Measurements from ENCODE around the gene EHD4.

Gene EHD4

DNA sequence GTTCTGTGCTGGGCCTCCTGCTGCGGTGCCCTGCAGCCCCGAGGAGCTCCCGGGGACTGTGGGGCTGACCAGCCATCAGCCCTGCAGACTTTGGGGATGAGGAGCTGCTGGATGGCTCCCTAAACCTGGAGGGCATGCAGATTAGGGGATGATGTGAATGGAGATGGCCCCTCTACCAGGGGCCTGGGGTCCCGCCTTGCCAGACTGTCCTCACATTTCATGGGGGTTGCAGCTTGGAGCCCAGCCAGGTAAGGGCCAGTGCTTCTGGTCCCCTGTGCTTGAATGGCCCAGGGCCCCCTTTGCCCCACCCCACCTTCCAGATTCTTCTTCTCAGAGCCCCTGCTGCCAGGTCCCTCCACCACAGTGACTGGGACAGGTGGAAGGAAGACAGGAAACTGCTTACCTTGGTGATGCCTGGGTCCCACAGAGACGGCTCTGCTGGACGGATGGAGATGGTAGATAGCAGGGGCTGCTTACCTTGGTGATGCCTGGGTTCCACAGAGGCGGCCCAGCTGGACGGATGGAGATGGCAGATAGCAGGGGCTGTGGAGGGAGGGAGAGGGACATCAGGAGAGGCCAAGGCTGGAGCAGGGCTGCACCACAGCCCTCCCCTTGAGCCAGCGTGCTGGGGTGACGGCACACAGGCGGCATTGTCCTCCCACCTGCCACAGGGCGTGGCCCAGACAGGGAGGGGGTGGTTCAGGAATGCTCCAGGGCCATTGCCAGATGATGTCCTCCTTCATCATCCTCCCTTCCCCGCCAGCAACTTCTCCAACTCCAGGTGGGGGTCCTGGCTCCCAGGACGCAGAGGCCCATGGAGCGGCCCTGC, 78.7 kb downstream of the EHD4 start, which contains the start of gene SPTBN5:
Gene SPTBN5 (minus strand): TSS at position 632 of the 829 bp plus-strand sequence. CDS start 556 bp downstream, at position 76.
- H3K27me3 ChIP-seq (replicated peaks; ENCODE audit: insufficient read depth, low read length), result no peaks in the 10 kb centered on the region
- no peaks in the 10 kb centered on the region for H3K79me2 ChIP-seq (ENCODE audit: low read length)
- H4K20me1 ChIP-seq (ENCODE audit: insufficient read depth, low read length), result no peaks in the 10 kb centered on the region
- TF ChIP-seq EZH2phosphoT487 (IDR thresholded peaks at IDR 0.05; ENCODE audit: low read length), result no peak
- TF ChIP-seq EZH2 (optimal IDR thresholded peaks at IDR 0.05; ENCODE audit: low read depth, low read length), result no peak
- TF ChIP-seq, protein P1, sequence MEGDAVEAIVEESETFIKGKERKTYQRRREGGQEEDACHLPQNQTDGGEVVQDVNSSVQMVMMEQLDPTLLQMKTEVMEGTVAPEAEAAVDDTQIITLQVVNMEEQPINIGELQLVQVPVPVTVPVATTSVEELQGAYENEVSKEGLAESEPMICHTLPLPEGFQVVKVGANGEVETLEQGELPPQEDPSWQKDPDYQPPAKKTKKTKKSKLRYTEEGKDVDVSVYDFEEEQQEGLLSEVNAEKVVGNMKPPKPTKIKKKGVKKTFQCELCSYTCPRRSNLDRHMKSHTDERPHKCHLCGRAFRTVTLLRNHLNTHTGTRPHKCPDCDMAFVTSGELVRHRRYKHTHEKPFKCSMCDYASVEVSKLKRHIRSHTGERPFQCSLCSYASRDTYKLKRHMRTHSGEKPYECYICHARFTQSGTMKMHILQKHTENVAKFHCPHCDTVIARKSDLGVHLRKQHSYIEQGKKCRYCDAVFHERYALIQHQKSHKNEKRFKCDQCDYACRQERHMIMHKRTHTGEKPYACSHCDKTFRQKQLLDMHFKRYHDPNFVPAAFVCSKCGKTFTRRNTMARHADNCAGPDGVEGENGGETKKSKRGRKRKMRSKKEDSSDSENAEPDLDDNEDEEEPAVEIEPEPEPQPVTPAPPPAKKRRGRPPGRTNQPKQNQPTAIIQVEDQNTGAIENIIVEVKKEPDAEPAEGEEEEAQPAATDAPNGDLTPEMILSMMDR (IDR thresholded peaks at IDR 0.05; ENCODE audit: low read length), result no peak
- no peaks in the 10 kb centered on the region for H3F3A ChIP-seq (ENCODE audit: insufficient read depth, low read length)
- no peak within 1 kb of the TSS for H3K9ac ChIP-seq (ENCODE audit: low read length)
- no peak for DNase-seq
- no peak within 1 kb of the TSS for H3K27ac ChIP-seq (ENCODE audit: low read length)
- no peaks in the 10 kb centered on the region for H3K36me3 ChIP-seq (replicated peaks; ENCODE audit: insufficient read depth, low read length)
- H3K4me1 ChIP-seq (ENCODE audit: low read length), result 0 out of 2 replicates have a peak, but pooled peaks cover 1% of the 10 kb centered on the region
- no peak within 1 kb of the TSS for H3K4me3 ChIP-seq (ENCODE audit: low read length)
- H2AFZ ChIP-seq (ENCODE audit: low read length), result no peak within 1 kb of the TSS
- no peaks in the 10 kb centered on the region for H3K9me3 ChIP-seq (replicated peaks; ENCODE audit: insufficient read depth, low read length)
- no peaks in the 10 kb centered on the region for H3K9me2 ChIP-seq (replicated peaks; ENCODE audit: insufficient read depth, low read length)
- no peak within 1 kb of the TSS for H3K4me2 ChIP-seq (ENCODE audit: low read depth, low read length)

DNA sequence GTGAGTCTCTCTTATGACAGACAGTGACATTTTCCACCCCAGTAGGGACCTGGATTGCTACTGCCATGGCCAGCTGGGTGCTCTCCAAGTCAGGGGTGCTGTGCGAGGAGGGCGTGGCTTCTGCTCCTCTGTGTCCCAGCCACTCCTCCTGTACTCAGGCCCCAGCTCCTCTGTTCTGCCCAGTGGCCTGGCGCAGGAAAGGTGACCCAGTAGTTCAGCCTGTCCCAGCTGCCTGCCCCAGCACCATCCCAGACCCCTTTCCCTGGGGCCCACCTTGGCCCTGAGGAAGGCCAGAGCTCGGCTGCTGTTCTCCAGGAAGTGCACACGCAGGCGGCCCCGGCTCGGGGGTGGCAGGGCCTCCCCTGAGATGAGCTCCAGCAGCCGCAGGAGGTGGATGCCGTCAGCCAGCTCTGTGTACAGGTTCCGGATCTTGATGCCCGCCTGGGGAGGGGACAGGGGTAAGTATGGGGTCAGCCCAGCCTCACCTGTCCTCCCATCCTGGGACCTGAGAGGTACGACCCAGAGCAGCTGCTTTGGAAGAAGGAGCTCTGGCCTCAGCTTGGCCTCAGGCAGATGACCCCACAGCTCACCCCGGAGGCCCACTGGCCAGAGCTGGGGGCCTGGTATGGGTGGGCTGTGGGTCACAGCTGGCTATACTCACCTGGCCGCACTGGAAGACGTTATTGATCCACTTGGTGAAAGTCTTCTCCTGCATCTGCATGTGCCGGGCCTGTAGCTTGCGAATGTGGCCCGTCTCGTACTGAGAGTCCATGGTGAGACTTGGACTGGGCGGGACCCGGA, 79.5 kb downstream of the EHD4 start:
- 0 out of 2 replicates have a peak, but pooled peaks cover 2% of the 10 kb centered on the region for H3K4me1 ChIP-seq (ENCODE audit: low read length)
- H3K4me2 ChIP-seq (ENCODE audit: low read depth, low read length), result no peak overlapping the region
- DNase-seq, result no peak

DNA sequence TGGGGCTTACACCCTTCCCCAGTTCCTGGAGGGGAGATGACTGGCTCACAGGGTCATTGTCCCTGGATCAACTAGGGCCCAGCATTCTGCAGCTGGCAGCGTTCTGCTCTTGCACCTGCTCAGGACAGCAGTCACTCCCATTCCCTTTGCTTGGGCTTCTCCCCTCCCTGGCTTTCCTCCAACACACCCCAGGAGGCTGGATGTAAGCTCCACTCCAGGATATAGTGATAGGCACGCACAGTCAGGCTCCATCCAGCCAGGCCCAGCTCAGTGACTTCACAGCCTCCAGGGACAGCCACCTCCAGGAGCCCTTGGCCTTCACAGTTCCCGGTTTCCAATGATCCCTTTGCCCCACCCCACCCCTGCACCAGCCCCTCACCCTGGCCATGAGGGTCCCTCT, 80.4 kb downstream of the EHD4 start:
- Histone ChIP-seq H3K4me1 (ENCODE audit: low read length) (0 out of 2 replicates have a peak, but pooled peaks cover 2% of the 10 kb centered on the region), H3K27ac (ENCODE audit: low read length) (no peak overlapping the region), H3K27me3 (replicated peaks; ENCODE audit: insufficient read depth, low read length) (no peaks in the 10 kb centered on the region), H3K79me2 (ENCODE audit: low read length) (no peaks in the 10 kb centered on the region), H3F3A (ENCODE audit: insufficient read depth, low read length) (no peaks in the 10 kb centered on the region), H3K9me3 (replicated peaks; ENCODE audit: insufficient read depth, low read length) (no peaks in the 10 kb centered on the region), H3K4me2 (ENCODE audit: low read depth, low read length) (no peak overlapping the region), H3K4me3 (ENCODE audit: low read length) (no peak overlapping the region), H3K9ac (ENCODE audit: low read length) (no peak overlapping the region), H3K9me2 (replicated peaks; ENCODE audit: insufficient read depth, low read length) (no peaks in the 10 kb centered on the region), H2AFZ (ENCODE audit: low read length) (no peak overlapping the region), H4K20me1 (ENCODE audit: insufficient read depth, low read length) (no peaks in the 10 kb centered on the region), H3K36me3 (replicated peaks; ENCODE audit: insufficient read depth, low read length) (no peaks in the 10 kb centered on the region)
- TF ChIP-seq, protein P1 (IDR thresholded peaks at IDR 0.05; ENCODE audit: low read length), result no peak
- no peak for TF ChIP-seq EZH2phosphoT487 (IDR thresholded peaks at IDR 0.05; ENCODE audit: low read length)
- no peak for TF ChIP-seq EZH2 (optimal IDR thresholded peaks at IDR 0.05; ENCODE audit: low read depth, low read length)
- DNase-seq, result no peak

More for the DNA sequence above, 79.5 kb downstream of the EHD4 start:
- Histone ChIP-seq H3K4me3 (ENCODE audit: low read length) (no peak overlapping the region), H4K20me1 (ENCODE audit: insufficient read depth, low read length) (no peaks in the 10 kb centered on the region), H3K27me3 (replicated peaks; ENCODE audit: insufficient read depth, low read length) (no peaks in the 10 kb centered on the region), H3F3A (ENCODE audit: insufficient read depth, low read length) (no peaks in the 10 kb centered on the region), H3K9ac (ENCODE audit: low read length) (no peak overlapping the region), H3K79me2 (ENCODE audit: low read length) (no peaks in the 10 kb centered on the region), H3K9me3 (replicated peaks; ENCODE audit: insufficient read depth, low read length) (no peaks in the 10 kb centered on the region), H3K36me3 (replicated peaks; ENCODE audit: insufficient read depth, low read length) (no peaks in the 10 kb centered on the region), H3K27ac (ENCODE audit: low read length) (no peak overlapping the region), H3K9me2 (replicated peaks; ENCODE audit: insufficient read depth, low read length) (no peaks in the 10 kb centered on the region), H2AFZ (ENCODE audit: low read length) (no peak overlapping the region)
- TF ChIP-seq EZH2 (optimal IDR thresholded peaks at IDR 0.05; ENCODE audit: low read depth, low read length), result no peak

All from MM.1S (cell line).